HG03432 (cell line): ENCODE results near the gene KRTDAP.
"Not testable (repeated sequence)": the region's sequence is repeated elsewhere in the genome, so short reads cannot be mapped to it uniquely, and the experiment has no call there.

Experiments used
- ATAC-seq: cut with Tn5 transposase; IDR thresholded peaks from one replicate; pipeline ENCODE4 v1.9.1; 2021; ENCODE audit warnings: mild to moderate bottlenecking, moderate library complexity; ENCODE audit not compliant: unreplicated experiment

The KRTDAP gene

DNA sequence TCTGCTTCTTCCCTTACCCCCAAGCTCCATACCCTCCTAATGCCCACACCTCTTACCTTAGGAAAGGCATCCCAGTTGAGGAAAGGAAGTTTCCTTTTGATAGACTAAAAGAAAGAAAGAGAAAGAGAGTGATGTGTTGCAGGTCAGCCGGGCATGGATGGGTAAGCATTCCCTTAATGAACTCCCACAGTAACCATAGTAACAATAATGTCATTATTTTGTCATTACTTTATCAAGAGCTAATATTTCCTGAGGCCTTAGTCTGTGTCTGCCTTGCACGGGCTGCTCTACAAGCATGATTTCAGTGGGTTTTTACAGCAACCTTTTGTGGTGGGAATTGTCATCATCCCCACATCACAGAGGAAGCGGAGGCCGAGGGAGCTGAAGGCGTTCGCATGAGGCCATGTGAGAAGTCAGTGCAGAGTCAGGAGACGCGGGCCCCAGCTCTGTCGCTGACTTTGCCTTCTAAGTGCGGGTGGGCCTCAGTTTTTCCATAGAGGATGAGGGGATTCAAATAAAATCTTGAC, 2.5 kb downstream of the KRTDAP start:
- ATAC-seq, result no peak

DNA sequence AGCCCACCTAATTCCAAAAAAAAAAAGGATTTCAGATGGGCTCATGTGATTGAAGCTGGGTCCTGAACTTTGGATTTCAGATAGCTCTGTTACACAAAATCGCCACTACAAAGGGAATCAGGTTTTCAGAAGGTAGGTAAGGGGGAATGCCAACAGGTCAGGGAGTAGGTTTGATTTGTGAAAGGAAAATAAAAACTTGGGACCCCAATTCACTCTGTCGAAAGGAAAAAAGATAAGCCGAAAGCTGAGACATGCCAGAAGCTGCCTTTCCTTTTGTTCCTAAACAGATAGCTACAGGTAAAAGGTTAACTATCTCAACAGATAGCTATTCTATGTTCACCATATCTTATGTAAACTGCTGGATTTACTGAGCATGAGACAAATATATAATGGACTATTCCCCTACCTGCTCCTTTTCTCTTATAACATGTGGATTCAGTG, 4.0 kb downstream of the KRTDAP start:
- no peak for ATAC-seq

DNA sequence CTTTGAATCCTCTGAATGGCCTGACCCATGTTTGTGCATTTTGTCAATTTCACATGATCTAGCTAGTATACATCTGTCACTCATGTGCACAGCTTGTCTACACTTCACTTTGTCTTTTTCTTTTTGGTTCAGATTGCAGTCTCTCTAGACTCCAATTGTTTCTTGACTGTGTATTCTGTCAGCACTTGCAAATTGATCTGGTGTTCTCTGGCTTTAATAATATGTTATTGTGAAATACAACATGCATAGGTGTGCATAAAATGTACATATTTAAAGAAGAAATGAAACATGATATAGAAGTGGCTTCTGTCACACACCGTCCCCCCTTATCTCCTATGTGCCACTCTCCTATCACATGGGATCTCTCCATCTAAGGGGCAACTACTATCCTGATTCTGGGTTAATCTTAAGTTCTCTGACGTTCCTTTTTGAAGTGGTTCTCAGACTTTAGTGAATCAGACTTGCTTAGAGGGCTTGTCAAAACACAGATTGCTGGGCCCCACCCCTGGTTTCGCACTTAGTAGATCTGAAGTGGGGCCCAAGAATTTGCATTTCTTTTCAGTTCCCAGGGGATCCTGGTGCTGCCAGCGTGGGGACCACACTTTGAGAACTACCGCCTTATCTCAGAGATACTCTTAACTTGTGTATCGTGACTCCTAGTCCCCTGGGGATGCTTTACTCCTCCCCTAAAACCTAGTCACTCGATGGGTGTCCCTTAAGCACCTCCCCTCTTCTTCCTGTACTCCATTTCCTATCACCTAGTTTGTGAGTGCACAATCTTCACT, 5.8 kb downstream of the KRTDAP start:
- no peak for ATAC-seq

DNA sequence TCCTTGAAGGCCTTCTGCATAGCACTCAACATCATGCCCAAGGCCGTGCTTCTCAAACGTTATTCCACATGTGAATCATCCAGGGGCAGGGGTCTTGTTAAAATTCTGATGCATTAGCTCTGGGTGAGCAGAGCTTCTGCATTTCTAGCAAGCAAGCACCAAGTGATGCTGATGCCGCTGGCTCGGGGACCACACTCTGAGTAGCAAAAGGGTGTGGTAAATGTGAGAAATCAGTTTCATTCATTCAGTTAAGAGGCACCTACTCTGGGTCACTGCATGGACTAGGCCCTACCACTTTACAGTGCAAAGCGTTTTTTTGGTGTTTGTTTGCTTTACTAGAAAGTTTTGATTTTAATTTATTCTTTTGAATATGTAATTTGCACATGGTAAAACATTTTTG, 7.2 kb downstream of the KRTDAP start:
- no peak for ATAC-seq

DNA sequence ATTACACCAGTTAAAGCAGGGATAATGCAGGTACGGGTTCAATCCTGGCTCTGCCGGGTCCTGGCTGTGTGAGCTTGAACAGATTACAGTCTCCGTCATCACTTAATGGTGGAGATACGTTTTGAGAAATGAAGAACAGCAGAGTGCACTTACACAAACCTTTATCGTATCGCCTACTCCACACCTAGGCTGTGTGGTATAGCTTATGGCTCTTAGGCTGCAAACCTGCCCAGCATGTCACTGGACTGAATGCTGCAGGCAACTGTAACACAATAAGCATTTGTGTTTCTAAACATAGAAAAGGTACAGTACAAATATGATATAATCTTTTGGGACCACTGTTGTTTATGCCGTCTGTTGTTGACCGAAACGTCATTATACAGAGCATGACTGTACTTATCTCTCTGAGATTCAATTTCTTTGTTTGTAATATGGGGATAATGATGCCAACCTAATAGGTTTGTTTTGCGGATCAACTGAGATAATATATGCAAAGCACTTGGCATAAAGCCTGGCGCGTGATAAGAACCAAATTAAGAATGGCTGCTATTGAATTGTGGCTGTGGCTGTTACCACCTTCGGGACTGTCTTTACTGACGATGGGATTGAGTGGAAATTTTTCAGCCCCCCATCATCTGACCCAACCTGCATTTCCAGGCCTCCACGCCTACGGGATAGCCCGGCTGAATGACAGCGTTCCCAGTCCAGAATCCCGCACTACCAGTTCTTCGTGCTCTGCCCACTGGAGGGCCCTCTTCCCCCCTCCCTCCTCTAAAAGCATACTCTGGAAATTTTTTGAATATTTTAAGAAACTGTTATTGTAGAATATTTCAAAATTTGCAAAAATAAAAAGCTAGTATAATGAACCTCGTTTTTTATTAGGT, 11.2 kb downstream of the KRTDAP start:
- no peak for ATAC-seq

DNA sequence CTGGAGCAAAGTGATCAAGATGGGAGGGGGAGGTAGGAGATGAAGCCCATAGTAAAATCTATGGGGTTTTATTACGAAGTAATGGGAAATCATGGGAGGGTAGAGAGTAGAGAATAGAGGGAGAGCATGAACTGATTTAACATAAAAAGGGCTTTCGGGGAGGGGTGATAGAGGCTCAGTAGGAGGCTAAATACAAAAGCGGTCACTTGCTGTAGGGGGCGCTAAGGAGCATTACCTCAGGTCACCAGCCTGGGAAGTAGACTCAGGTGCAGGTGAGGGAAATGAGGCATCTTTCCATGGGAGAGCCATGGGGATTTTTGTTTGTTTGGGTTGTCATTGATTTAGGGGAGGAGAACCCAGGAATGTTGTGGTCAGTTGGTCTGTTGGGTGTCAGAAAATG, 14.1 kb downstream of the KRTDAP start:
- no peak for ATAC-seq

DNA sequence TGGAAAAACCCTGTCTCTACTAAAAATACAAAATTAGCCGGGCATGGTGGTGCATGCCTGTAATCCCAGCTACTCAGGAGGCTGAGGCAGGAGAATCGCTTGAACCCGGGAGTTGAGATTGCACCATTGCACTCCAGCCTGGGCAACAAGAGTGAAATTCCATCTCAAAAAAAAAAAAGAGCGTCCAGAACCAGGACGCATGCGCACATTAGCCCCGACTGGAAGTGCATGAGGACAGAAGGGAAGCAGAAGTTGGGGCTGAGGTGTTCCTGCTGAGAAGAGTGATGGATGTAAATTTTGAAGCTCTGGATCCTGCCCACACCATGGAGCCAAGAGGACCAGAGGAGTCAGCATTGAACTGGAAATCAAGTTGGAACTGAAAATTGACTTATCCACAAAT, 15.7 kb downstream of the KRTDAP start:
- ATAC-seq, result not testable (repeated sequence)

DNA sequence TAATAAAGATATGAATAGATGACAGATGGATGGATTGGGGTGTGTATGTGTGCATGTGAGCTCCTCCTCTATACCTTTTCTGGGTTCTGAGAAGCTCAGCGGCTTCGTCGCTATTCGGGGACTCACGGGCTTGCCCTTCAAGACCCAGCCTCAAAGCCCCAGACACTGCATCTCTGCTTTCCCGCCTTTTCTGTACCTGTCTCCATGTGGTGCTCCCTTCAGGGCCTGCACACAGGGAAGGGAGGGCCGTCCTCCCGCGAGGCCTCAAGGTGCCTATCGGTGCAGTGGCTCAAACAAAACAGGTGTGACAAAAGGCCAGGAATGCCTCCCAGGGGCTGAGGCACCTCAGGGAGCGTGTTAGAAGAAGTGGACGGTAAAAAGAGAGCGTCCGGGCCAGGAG, 16.2 kb downstream of the KRTDAP start:
- no peak for ATAC-seq

DNA sequence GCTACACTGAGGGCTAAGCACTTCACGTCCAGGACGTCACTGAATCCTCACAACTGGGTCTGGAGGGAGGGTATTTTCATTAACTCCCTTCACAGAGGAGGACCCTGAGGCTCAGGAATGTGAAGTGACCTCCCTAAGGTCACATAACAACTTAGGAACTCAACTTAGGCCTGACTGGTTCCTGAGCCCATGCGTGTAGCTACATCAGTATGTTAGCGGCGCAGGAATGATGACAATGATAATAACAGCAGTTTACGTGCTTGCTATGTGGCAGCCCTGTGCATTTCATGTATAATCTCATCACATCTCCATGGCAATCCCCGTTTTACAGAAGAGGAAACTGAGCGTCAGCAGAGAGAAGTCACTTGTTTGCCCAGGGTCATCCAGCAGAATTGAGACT, 18.3 kb downstream of the KRTDAP start:
- ATAC-seq, result no peak

DNA sequence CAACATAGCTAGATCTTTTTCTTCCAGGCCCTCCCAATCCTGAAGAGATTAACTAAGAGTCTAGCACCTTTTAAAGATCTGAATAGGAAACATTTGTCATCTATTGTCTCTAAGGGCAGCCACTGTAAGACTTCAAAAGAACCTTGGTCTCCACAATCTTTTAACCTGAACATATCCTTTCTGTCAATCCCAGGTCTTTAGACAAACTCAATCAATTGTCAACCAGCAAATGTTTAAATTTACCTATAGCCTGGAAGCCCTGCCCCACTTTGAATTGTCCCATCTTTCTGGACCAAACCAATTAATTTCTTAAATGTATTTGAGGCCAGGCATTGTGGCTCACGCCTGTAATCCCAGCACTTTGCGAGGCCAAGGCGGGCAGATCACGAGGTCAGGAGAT, 19.2 kb downstream of the KRTDAP start:
- not testable (repeated sequence) for ATAC-seq

DNA sequence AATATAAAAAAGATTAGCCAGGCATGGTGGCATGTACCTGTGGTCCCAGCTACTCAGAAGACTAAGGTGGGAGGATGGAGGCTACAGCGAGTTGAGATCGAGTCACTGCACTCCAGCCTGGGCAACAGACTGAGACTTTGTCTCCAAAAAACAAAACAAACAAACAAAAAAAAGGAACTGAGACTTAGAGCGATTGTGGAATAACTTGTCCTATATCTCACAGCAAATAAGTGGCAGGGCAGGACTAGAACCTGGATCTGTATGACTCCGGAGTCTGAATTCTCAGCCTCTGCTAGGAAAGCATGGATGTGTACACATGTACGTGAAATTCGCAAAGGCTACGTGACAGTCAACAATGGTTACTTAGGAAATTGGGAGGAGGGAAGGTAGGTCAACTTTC, 20.1 kb downstream of the KRTDAP start:
- no peak for ATAC-seq

DNA sequence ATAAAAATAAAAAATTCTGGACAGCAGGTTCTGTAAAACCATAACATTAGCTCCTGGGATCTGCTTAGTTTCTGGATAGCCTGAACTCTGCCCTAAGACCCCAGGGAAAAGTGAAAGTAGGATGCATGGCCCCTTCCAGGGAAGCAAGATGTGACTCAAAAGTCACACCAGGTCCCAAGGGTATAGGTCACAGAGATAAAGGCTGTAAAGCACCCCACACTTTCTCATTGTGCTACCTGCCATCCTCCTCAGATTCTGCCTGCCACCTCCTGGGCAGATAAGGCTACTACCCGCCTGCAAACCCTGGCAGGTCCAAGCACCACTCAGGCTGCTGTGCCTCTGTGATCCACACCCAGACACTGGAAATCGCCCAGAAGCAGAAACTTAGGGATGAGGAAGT, 21.6 kb downstream of the KRTDAP start:
- ATAC-seq, result no peak

DNA sequence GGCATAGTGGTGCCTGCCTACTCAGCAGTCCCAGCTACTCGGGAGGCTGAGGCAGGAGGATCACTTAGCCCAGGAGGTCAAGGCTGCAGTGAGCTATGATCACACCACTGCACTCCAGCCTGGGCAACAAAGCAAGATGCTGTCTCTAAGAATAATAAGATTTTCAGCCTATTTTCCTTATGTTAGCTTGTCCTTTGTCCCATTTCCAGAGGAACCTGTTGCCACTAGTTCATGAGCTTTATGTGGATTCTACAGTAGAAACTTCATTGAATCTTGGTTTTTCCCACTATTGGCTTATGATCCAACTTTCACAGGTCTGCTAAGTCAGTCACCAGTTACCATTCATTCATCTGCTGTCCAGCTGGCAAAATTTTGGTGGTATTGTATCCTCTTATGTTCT, 24.0 kb downstream of the KRTDAP start:
- ATAC-seq, result no peak

DNA sequence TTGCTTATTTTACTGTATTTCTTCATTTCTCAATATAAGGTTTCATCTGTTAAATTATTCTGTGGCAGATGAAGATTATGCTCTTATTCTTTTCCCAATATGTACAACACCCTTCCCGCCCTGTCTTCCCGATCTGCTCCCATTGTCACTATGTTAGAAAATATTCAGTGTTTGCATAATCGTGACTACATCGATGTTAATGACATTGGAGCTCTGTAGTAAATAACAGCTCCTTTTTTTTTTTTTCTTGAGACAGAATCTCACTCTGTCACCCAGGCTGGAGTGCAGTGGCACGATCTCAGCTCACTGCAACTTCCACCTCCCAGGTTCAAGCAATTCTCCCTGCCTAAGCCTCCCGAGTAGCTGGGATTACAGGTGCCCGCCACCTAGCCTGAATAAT, 27.3 kb downstream of the KRTDAP start:
- not testable (repeated sequence) for ATAC-seq

DNA sequence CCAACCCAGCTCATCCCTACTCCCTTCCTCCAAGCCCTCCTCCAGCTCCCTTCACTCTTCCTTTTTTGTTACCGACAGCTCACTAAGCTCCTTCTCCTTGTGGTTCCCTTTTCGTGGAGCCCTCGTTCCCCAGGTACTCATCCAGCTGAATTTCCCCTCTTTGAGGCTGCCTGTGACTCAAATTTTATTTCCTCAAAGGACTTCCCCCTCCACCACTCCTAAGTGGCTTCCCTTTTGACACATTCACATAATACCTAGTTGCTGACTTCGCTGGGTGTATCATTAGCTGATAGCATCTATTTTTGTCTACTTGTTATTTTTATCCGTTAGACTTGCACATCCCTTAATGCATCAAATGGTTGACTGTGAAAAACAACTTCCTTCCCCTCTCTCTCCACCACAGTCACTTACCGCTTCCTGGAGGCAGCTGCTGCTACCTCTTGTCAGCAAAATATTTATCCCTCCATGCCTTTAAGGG, 27.7 kb downstream of the KRTDAP start:
- peak; percentile 65 for ATAC-seq

DNA sequence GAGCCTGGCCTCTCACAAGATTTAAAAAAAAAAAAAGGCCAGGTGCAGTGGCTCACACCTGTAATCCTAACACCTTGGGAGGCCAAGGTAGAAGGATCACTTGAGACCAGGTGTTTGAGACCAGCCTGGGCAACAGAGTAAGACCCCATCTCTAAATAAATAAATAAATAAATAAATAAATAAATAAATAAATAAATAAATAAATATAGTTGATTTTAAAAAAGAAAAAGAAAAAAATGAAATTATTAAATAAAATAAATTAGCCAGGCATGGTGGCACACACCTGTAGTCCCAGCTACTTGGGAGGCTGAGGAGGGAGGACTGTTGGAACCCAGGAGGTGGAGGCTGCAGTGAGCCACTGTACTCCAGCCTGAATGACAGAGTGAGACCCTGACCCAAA, 28.5 kb downstream of the KRTDAP start:
- not testable (repeated sequence) for ATAC-seq

DNA sequence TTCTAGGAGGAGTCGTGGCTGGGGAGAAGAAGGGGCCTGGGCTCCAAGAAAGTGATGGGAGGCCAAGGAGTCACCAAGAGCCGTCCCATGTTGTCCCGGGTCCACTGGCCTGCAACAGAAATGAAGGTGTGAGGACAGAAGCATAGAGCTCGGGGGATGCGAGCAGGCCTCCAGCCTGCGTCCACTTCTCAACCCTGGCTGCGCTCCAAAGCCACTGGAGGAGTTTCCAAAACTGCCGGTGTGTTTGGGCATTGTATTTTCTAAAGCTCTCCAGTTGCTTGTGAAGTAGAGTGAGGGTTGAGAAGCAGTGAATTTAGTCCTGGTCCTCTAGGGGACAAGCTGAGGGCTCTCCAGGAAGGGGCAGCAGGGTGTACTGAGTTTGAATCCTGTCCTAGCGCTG, 29.2 kb downstream of the KRTDAP start:
- no peak for ATAC-seq

DNA sequence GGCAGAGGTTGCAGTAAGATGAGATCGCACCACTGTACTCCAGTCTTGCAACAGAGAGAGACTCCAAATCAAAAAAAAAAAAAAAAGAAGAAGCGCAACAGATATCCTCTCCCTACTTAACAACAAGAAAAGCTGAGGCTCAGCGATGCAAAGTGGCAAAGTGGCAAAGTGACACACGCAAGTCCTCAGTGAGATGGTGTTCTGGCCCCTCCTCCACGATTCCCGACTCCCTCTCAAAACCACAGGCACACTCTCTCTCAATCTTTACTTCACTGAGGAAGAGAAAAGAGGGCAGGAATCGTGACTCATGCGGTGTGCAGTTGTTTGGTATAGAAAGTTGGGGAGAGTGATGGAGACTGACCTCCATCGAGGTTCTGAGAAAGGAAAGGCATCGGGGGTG, 29.7 kb downstream of the KRTDAP start:
- ATAC-seq, result no peak

DNA sequence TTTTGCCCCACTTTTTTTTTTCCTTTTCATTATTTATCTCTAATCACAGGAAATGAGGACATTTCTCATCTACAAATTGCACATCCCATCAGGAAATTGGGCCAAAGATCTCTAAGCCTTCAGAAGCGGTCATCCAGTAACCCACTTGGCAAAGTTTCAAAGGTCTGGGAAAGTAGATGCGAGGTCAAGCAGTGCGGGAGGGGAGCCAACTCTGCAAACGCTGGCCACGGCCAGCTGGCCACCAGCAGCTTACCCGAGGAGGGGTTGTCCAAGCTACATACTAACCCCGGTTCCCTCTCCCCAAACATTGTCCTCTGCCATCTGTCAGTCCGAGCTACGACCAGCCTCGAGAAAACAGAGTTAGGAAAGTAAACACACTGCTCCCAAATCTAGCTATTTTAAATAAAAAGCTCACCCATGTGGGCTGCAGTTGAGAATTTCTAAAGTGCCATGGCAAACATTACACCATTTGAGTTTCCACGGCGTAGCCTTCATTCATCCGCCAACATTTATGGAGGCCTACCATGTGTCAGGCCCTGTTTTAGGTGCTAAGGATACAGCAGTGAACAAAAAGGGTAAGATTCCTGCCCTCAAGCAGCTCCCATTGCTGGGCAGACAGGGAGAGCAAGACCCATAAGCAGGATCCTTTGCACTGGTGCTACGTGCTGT, 30.7 kb downstream of the KRTDAP start:
- no peak for ATAC-seq

DNA sequence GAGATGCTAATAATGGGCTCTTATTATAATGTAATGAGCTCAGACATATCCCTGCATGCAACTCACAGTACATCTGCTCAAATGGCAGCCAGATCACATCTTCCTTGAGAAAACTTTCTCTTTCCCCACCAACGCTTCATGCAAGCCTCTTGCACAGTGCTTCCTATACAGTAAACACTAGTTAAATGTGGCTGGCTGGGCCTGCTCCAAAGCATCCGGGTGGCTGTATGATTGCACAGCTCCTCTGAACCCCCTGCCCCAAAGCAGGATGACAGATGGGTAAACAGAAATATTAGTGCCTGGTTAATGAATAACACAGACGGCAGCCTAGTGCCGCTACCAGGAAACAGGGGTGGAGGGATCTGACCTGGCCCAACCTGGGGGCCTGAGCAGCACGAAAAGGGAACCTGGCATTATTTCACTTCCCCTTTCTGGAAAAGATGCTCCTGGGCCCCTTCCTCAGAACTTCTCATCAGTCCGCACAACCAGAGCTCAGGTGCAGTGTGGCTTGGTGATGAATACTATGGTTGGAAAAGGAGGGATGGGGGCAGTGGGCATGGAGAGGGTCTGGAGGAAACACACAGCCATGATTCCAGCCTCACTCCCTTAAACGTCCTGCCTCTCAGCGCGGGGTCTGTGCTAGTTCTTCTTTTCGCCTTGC, 31.4 kb downstream of the KRTDAP start:
- peak; percentile 39 for ATAC-seq

DNA sequence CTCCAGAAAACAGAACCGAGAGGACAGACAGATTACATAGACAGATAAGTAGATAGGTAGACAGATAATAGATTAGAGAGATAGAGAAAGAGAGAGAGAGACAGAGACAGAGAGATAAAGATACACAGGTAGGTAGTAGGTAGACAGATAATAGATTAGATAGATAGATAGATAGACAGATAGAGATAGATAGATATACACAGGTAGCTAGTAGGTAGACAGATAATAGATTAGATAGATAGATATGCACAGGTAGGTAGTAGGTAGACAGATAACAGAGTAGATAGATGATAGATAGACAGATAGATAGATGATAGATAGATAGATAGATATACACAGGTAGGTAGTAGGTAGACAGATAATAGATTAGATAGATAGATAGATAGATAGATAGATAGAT, 32.1 kb downstream of the KRTDAP start:
- ATAC-seq, result no peak
